Memory B cell (primary cell): Measurements from ENCODE around the gene RTN4.
"Not testable (repeated sequence)": the region's sequence is repeated elsewhere in the genome, so short reads cannot be mapped to it uniquely, and the experiment has no call there.

Source experiments
- ATAC-seq: fragments of 150-1000 bp; cut with Tn5 transposase; 2 replicates; pipeline ENCODE4 v1.10.0; 2021; ENCODE audit warnings: low read depth, mild to moderate bottlenecking, moderate library complexity
- DNase-seq, 2 donors: peaks; one replicate each; pipeline ENCODE4 v3.0.0; 2022; ENCODE audit warnings: low spot score in 2 of 2
- H3K27ac Mint-ChIP-seq: one replicate; pipeline ENCODE4 v1.8.0; 2022; ENCODE audit warnings: mild to moderate bottlenecking, moderate library complexity, mixed read lengths
- H3K27me3 Mint-ChIP-seq: one replicate; pipeline ENCODE4 v1.8.0; 2022; ENCODE audit warnings: mixed read lengths
- H3K36me3 Mint-ChIP-seq: one replicate; pipeline ENCODE4 v1.8.0; 2022; ENCODE audit warnings: mild to moderate bottlenecking, mixed read lengths
- H3K4me1 Mint-ChIP-seq: one replicate; pipeline ENCODE4 v1.8.0; 2022; ENCODE audit warnings: mixed read lengths
- H3K4me3 Mint-ChIP-seq: one replicate; pipeline ENCODE4 v1.8.0; 2022; ENCODE audit warnings: mild to moderate bottlenecking, moderate library complexity, mixed read lengths
- H3K9me3 Mint-ChIP-seq: one replicate; pipeline ENCODE4 v1.8.0; 2022; ENCODE audit warnings: mixed read lengths

The RTN4 gene

DNA sequence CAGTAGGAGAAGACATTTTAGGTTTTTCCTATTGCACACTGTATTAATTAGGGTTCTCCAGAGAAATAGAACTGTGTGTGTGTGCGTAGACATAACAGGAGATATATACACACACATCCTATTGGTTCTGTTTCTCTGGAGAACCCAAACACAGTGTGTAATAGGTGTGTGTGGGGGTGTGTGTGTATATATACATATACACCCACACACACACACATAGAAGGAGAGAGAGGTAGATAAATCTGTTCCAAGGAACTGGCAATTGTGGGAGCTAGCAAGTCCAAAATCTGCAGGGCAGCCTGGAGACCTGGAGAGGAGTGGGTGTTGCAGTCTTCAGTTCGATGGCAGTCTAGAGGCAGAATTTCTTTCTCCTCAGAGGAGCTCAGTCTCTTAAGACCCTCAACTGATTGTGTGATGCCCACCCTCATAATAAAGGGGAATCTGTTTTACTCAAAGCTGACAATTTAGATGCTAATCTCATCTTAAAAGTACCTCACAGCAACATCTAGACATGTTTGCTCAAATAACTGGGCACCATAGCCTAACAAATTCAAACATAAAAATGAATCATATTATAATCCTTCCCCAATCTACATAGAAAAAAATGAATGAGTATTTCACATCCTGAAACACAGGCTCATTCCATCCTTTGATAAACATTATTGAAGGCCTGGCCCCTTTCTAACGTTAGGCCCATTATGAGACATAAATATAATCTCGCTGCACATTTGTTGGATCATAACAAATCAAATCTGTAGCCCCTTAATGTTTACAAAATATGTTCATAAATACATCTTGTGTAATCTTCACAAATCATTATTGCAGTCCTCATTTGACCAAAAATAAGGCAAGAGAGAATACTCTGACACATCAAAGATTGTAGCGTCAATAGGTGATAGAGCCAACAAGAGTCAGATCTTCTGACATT lies 35.1 kb upstream of the RTN4 start:
- Mint-ChIP-seq H3K36me3 (peaks cover 1% of the 10 kb centered on the region), H3K27me3 (no peaks in the 10 kb centered on the region), H3K4me3 (no peak overlapping the region), H3K4me1 (no peaks in the 10 kb centered on the region), H3K9me3 (peaks cover 2% of the 10 kb centered on the region), H3K27ac (no peak overlapping the region)
- ATAC-seq (no peak), DNase-seq (no peak)

- no peak for ATAC-seq
- H3K27me3 Mint-ChIP-seq = no peaks in the 10 kb centered on the region
- no peak for DNase-seq
- H3K4me3 Mint-ChIP-seq = no peak overlapping the region
- no peaks in the 10 kb centered on the region for H3K4me1 Mint-ChIP-seq
- H3K36me3 Mint-ChIP-seq = peaks cover 1% of the 10 kb centered on the region
- H3K9me3 Mint-ChIP-seq = peaks cover 3% of the 10 kb centered on the region
- H3K27ac Mint-ChIP-seq = no peak overlapping the region
These were observed 34.4 kb upstream of the RTN4 start for GRCh38 chr2:55084641-55085040.

DNA sequence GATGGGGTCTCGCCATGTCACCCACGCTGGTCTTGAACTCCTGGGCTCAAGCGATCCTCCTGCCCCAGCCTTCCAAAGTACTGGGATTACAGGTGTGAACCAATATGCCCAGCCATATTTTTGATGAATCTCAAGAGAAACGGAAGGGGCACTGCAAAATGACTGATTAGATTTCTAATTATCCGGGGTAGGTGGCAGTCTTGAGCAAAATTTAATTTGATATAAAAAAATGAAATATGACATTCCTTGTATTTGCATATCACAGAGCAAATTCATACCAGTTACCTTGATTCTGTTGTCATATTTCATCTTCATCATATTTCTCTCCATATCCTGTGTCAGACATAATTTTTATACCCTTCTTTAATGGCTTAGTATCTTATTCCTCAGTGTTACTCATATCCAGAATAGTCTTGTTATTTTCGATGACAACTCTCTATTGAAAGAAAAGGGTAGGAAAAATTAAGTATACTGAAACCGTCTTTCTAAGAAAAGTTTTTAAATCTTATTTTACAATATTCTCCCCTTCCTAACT lies 30.0 kb upstream of the RTN4 start:
- Mint-ChIP-seq H3K4me3 (no peak overlapping the region), H3K27me3 (no peaks in the 10 kb centered on the region), H3K27ac (no peak overlapping the region), H3K4me1 (no peaks in the 10 kb centered on the region), H3K9me3 (peaks cover 4% of the 10 kb centered on the region), H3K36me3 (peaks cover 1% of the 10 kb centered on the region)
- ATAC-seq = no peak
- DNase-seq = no peak

- Mint-ChIP-seq H3K4me1 (no peaks in the 10 kb centered on the region), H3K27me3 (no peaks in the 10 kb centered on the region), H3K9me3 (peaks cover 4% of the 10 kb centered on the region), H3K4me3 (no peak overlapping the region), H3K27ac (no peak overlapping the region), H3K36me3 (peaks cover 1% of the 10 kb centered on the region)
- ATAC-seq (no peak), DNase-seq (no peak)
These were observed 28.7 kb upstream of the RTN4 start for GRCh38 chr2:55078956-55079355.

DNA sequence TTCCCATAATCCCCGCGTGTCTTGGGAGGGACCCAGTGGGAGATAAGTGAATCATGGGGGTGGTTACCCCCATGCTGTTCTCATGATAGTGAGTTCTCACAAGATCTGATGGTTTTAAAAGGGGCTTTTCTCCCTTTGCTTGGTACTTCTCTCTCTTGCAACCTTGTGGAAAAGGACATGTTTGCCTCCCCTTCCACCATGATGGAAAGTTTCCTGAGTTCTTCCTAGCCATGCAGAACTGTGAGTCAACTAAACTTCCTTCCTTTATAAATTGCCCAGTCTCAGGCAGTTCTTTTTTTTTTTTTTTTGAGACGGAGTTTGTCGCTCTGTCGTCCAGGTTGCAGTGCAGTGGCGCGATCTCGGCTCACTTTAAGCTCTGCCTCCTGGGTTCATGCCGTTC lies 26.5 kb upstream of the RTN4 start:
- DNase-seq (no peak), ATAC-seq (no peak)
- H3K27ac Mint-ChIP-seq = no peak overlapping the region
- no peaks in the 10 kb centered on the region for H3K27me3 Mint-ChIP-seq
- H3K4me3 Mint-ChIP-seq = no peak overlapping the region
- H3K4me1 Mint-ChIP-seq = no peaks in the 10 kb centered on the region
- H3K36me3 Mint-ChIP-seq = peaks cover 1% of the 10 kb centered on the region
- peaks cover 4% of the 10 kb centered on the region for H3K9me3 Mint-ChIP-seq

DNA sequence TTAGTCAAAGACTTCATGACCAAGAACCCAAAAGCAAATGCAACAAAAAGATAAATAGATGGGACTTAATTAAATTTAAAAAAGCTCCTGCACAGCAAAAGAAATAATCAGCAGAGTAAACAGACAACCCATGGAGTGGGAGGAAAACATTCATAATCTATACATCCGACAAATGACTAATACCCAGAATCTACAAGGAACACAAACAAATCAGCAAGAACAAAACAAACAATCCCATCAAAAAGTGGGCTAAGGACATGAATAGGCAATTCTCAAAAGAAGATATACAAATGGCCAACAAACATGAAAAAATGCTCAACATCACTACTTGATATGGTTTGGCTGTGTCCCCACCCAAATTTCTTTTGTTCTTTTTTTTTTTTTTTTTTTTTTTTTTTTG lies 25.8 kb upstream of the RTN4 start:
- not testable (repeated sequence) for H3K27me3 Mint-ChIP-seq, H3K36me3 Mint-ChIP-seq, H3K9me3 Mint-ChIP-seq, DNase-seq, H3K4me3 Mint-ChIP-seq, H3K27ac Mint-ChIP-seq, H3K4me1 Mint-ChIP-seq, ATAC-seq

- Mint-ChIP-seq H3K27ac (no peak overlapping the region), H3K4me3 (no peak overlapping the region), H3K4me1 (no peaks in the 10 kb centered on the region), H3K9me3 (peaks cover 1% of the 10 kb centered on the region), H3K27me3 (no peaks in the 10 kb centered on the region), H3K36me3 (no peaks in the 10 kb centered on the region)
- no peak for DNase-seq
- no peak for ATAC-seq
These were observed 23.0 kb upstream of the RTN4 start for GRCh38 chr2:55073000-55073983.

DNA sequence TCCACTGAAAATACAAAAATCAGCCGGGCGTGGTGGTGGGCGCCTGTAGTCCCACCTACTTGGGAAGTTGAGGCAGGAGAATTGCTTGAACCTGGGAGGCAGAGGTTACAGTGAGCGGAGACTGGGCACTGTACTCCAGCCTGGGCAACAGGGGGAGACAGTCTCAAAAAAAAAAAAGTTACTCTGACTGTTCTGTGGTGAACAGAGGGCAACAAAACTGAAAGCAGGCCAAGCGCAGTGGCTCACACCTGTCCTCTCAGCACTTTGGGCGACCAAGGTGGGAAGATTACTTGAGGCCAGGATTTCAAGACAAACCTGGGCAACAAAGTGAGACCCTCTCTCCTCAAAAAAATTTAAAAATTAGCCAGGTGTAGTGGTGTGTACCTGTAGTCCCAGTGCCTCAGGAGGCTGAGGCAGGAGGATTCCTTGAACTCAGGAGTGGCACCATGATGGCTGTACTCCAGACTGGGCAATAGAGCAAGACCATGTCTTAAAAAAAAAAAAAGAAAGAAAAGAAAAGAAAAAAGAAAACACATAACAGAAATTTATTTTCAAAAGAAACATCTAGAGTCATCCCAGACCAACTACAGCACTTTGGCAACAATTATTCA lies 13.6 kb upstream of the RTN4 start:
- Mint-ChIP-seq H3K36me3 (no peaks in the 10 kb centered on the region), H3K4me1 (peaks cover 2% of the 10 kb centered on the region), H3K9me3 (no peaks in the 10 kb centered on the region), H3K27ac (no peak overlapping the region), H3K27me3 (no peaks in the 10 kb centered on the region), H3K4me3 (no peak overlapping the region)
- DNase-seq = no peak
- ATAC-seq = peak; percentile 29

- Mint-ChIP-seq H3K4me1 (peaks cover 2% of the 10 kb centered on the region), H3K36me3 (no peaks in the 10 kb centered on the region), H3K27ac (no peak overlapping the region), H3K27me3 (no peaks in the 10 kb centered on the region), H3K9me3 (no peaks in the 10 kb centered on the region), H3K4me3 (no peak overlapping the region)
- ATAC-seq (no peak), DNase-seq (no peak)
These were observed 13.0 kb upstream of the RTN4 start for GRCh38 chr2:55063226-55063625.

- Mint-ChIP-seq H3K4me3 (no peak overlapping the region), H3K36me3 (no peaks in the 10 kb centered on the region), H3K9me3 (no peaks in the 10 kb centered on the region), H3K4me1 (peaks cover 2% of the 10 kb centered on the region), H3K27ac (no peak overlapping the region), H3K27me3 (no peaks in the 10 kb centered on the region)
- ATAC-seq (no peak), DNase-seq (no peak)
These were observed 12.5 kb upstream of the RTN4 start for GRCh38 chr2:55062754-55063153.

DNA sequence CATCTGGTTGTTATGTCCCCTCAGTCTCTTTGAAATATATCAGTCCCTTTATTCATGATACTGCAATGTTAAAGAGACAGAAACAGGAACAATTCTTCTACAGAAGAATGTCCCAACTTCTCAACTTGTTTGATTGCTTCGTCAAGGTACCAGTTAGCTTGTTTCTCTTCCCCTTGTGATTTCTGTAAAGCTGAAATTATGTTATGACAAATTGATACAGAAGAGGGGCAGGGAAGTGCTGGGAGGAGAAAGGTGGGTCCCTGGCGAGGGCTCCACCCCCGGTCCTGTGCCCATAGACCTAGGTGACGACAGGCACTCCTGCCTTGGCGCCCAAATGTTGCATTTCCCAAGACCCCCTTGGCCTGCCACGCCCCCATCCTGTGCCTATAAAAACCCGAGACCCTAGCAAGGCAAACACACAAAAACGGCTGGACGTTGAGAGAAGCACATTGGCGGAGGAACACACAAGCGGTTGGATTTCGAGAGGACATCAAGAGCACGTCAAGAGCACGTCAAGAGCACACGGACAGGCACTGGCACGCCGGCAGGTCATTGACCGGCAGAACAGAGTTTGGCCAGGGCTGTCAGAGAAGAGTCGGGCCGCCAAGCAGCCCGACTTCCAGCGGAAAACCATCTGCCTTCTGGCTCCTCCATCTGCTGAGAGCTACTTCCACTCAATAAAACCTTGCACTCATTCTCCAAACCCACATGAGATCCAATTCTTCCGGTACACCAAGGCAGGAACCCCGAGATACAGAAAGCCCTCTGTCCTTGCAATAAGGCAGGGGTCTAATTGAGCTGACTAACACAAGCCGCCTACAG lies 11.5 kb upstream of the RTN4 start:
- H3K4me1 Mint-ChIP-seq = peaks cover 2% of the 10 kb centered on the region
- ATAC-seq (no peak), DNase-seq (no peak)
- H3K4me3 Mint-ChIP-seq = no peak overlapping the region
- H3K27ac Mint-ChIP-seq = no peak overlapping the region
- H3K9me3 Mint-ChIP-seq = no peaks in the 10 kb centered on the region
- H3K27me3 Mint-ChIP-seq = no peaks in the 10 kb centered on the region
- no peaks in the 10 kb centered on the region for H3K36me3 Mint-ChIP-seq

DNA sequence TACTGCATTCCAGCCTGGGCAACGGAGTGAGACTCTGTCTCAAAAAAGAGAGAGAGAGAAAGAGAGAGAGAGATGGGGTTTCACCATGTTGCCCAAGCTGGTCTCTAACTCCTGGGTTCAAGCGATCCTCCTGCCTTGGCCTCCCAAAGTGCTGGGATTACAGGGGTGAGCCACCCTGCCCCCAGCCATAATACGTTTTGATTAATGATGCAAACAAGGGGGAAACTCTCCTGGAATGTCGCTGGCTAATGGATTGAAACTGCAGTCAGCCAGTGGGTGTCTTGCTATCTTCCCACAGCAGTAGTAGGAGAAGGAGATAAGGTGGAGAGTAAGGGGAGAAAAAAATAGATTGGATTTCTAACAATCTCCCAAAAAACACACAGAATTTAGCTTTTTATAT lies 9.5 kb upstream of the RTN4 start:
- Mint-ChIP-seq H3K27me3 (no peaks in the 10 kb centered on the region), H3K27ac (no peak overlapping the region), H3K36me3 (no peaks in the 10 kb centered on the region), H3K9me3 (no peaks in the 10 kb centered on the region), H3K4me1 (peaks cover 7% of the 10 kb centered on the region), H3K4me3 (no peak overlapping the region)
- no peak for ATAC-seq
- DNase-seq = no peak

DNA sequence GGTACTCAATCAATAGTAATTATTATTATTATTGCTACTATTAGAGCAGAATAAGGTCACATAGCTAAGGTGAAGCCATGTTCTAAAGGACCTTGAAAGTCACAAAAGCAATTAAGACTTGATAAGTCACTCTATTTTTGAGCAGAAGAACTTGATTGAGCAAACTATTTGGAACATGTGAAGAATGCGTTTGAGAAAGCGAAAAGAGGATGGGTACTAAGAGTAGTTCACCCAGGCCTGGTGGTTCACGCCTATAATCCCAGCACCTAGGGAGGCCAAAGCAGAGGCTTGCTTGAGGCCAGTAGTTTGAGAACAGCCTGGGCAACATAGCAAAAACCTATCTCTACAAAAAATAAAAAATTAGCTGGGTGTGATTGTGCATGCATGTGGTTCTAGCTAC lies 7.2 kb upstream of the RTN4 start:
- H3K36me3 Mint-ChIP-seq = no peaks in the 10 kb centered on the region
- ATAC-seq = no peak
- no peaks in the 10 kb centered on the region for H3K9me3 Mint-ChIP-seq
- H3K4me3 Mint-ChIP-seq = no peak overlapping the region
- no peak for DNase-seq
- H3K27ac Mint-ChIP-seq = no peak overlapping the region
- H3K27me3 Mint-ChIP-seq = no peaks in the 10 kb centered on the region
- H3K4me1 Mint-ChIP-seq = peaks cover 12% of the 10 kb centered on the region
